PFSK-1 (cell line): Measurements from ENCODE around the gene FOSL1.

ENCODE experiments used
- FOXP2 ChIP-seq: optimal IDR thresholded peaks from 2 replicates; pipeline ENCODE3; 2011; ENCODE audit warnings: borderline replicate concordance, control low read depth, inconsistent platforms; ENCODE audit not compliant: insufficient read depth; ENCODE audit errors: extremely low read length, extremely low read depth
- POLR2AphosphoS5 ChIP-seq: IDR thresholded peaks from 2 replicates; pipeline ENCODE4 v1.6.1; 2012; ENCODE audit warnings: low read depth, mild to moderate bottlenecking, control low read depth, low read length, moderate library complexity
- SIN3A ChIP-seq: IDR thresholded peaks from 2 replicates; pipeline ENCODE4 v1.6.1; 2012; ENCODE audit warnings: mild to moderate bottlenecking, low read length, moderate library complexity, borderline replicate concordance; ENCODE audit not compliant: insufficient read depth
- TAF1 ChIP-seq: IDR thresholded peaks from 2 replicates; pipeline ENCODE4 v1.6.1; 2012; ENCODE audit warnings: low read length, control low read depth, borderline replicate concordance; ENCODE audit not compliant: insufficient read depth
- TF ChIP-seq, protein P1 (sequence below), 2 experiments: IDR thresholded peaks; 2 replicates each; pipeline versions ENCODE4 v1.6.1 to v1.8.0; 2011 to 2012; ENCODE audit warnings: low read depth in 2 of 2, low read length in 2 of 2, control low read depth in 1 of 2, inconsistent platforms in 1 of 2, mild to moderate bottlenecking in 1 of 2, moderate library complexity in 1 of 2; ENCODE audit not compliant: insufficient read depth in 1 of 2

Gene FOSL1

DNA sequence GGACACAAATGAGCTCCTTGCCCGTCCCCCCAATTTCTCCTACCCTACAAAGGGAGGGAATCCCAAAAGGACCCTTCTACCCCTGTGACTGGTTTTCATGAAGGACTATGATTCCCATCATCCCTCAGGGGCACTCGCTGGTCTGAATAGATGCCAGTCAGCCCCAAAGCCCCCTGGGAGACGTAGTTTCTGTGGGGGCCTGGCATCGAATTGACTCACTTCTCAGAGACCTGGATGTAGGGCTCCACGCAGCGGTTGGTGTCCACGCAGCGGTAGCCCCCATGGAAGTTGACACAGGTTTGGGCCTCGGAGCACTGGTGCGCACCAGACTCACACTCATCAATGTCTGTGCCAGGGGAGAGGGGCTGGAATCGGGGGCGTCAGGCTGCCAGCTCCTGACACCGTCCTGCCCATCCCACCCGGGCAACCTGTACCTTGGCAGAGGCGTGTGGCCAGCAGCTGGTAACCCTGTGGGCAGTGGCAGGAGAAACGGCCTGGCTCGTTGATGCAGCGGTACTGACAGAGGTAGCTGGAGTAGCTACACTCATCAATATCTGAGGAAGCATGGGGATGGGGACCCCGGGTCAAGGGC is 32.0 kb downstream of the FOSL1 start:
- no peak for TF ChIP-seq FOXP2
- TF ChIP-seq SIN3A, result no peak
- peak; percentile 45; the same call in 1 of the 2 replicates for TF ChIP-seq POLR2AphosphoS5

DNA sequence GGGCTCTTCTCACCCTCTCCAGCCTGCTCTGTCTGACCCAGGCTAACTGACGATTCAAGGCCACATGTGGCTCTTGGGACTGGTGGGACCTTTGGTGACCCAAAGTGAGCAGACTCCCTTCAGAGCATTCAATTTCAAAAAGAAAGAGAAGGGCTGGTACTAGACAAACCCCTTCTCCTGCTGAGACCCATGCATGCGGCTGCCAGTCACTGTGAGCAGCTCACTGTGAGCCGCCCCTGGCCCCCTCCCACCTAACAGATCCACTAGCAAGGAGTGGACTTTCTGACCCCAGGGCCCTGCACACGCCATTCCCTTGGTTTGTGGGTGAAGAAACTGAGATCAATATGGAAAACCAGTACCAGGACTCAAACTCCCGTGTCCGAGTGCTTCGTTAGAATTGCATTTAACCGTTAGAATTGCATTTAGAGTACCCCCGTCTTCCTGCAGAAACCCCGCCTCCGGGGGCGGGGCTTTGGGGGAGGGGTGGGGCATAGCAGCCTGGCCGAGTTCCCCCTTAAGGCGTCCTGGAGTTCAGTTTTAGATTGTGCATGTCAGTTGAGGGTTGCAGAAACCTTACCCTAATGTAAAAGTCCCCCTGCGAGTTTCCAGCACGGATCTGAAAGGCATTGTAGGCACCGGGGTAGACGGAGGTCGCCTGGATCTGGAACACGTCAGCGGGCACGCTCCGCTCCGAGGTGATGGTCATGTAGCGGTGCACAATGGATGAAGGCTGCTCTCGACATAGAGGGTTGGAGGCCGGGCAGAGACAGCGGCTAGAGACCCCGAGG is 32.7 kb downstream of the FOSL1 start:
- TF ChIP-seq, protein P1, sequence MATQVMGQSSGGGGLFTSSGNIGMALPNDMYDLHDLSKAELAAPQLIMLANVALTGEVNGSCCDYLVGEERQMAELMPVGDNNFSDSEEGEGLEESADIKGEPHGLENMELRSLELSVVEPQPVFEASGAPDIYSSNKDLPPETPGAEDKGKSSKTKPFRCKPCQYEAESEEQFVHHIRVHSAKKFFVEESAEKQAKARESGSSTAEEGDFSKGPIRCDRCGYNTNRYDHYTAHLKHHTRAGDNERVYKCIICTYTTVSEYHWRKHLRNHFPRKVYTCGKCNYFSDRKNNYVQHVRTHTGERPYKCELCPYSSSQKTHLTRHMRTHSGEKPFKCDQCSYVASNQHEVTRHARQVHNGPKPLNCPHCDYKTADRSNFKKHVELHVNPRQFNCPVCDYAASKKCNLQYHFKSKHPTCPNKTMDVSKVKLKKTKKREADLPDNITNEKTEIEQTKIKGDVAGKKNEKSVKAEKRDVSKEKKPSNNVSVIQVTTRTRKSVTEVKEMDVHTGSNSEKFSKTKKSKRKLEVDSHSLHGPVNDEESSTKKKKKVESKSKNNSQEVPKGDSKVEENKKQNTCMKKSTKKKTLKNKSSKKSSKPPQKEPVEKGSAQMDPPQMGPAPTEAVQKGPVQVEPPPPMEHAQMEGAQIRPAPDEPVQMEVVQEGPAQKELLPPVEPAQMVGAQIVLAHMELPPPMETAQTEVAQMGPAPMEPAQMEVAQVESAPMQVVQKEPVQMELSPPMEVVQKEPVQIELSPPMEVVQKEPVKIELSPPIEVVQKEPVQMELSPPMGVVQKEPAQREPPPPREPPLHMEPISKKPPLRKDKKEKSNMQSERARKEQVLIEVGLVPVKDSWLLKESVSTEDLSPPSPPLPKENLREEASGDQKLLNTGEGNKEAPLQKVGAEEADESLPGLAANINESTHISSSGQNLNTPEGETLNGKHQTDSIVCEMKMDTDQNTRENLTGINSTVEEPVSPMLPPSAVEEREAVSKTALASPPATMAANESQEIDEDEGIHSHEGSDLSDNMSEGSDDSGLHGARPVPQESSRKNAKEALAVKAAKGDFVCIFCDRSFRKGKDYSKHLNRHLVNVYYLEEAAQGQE (IDR thresholded peaks at IDR 0.05; ENCODE audit: insufficient read depth in 1 of 2, low read depth in 2 of 2, low read length in 2 of 2), result no peak
- TF ChIP-seq SIN3A (no peak), POLR2AphosphoS5 (no peak), FOXP2 (no peak), TAF1 (no peak)

DNA sequence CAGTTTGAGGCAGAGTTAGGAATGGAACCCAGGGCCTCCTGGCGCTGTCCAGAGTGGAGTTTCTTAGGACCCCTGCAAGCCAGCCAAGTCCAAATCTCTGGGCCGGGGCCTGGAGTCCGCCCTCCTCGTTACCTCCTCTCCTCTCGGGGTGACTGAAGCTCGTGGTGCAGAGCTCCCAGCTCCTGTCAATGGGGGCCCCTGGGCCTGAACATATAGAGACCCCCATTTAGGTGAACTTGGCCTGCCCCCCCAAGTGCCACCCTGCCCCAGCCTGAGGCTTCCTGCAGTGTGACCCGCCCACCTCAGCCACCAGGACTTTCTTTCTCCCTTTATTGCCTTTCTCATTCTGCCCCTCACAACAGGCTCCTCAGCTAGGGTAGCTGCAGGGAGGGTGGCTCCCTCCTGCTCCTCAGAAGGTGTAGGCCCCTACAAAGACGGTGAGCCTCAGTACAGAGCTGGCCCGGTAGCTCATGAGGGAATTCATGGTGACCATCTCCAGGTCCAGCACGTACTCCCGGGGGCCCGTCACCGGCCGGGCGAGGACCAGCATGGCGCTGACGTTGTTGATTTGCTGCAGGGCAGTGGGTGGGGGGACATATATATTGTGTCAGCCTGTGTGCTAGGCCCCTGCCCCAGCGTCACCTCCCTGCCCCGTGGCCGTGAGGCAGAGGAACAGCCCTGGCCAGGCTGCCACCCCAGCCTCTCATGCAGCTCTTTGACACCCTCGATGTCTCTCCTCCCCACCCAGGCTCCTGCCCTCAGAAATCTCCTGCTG is 33.5 kb downstream of the FOSL1 start:
- TF ChIP-seq SIN3A (no peak), POLR2AphosphoS5 (no peak), TAF1 (no peak), FOXP2 (no peak)
- TF ChIP-seq, protein P1 (IDR thresholded peaks at IDR 0.05; ENCODE audit: insufficient read depth in 1 of 2, low read depth in 2 of 2, low read length in 2 of 2), result no peak

DNA sequence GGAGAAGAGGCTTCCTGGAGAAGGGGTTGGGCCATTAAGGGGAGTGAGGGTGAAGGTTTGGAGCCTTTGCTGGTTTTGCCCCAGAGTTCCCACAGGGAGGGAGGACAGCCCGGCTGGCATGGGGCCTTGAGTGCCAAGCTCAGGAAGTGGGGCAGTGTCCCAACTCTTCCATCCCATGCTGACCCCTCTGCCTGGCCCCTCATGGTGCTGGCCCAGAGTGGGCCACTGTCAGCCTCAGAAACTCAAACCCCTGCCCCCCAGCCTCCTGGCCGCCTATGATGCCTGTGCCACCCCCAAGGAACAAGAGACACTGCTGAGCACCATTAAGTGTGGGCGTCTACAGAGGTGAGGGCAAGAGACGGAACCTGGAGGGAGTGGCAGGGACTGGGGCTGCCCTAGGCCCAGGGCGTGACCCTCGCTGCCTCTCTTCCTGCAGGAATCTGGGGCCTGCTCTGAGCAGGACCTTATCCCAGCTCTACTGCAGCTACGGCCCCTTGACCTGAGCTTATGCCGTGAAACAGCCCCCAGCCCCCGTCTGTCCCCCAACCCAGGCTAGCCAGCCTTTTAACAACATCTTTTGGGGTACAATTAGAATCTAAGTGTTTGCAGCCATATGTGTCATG is 34.5 kb downstream of the FOSL1 start:
- no peak for TF ChIP-seq TAF1
- TF ChIP-seq, protein P1 (IDR thresholded peaks at IDR 0.05; ENCODE audit: insufficient read depth in 1 of 2, low read depth in 2 of 2, low read length in 2 of 2), result no peak
- no peak for TF ChIP-seq FOXP2
- TF ChIP-seq SIN3A, result no peak
- no peak for TF ChIP-seq POLR2AphosphoS5
